Muscle of back (tissue), 11 donors: Measurements from ENCODE around the gene LHX5. TPM values are rescaled to one million over a fixed set of nuclear protein-coding genes. Genes with fewer than 3 reads are reported as not detected.
A peak's percentile ranks its signal among the peaks of the same experiment; 100 is the strongest.

ENCODE experiments used
- DNase-seq, 3 donors: peaks; one replicate each; pipeline versions ENCODE4 v3.0.0 to v3.0.0-alpha.2; 2013
- polyA plus RNA-seq, 10 donors: library from polyadenylated mRNA; unstranded; fragments of 120-200 nt; gene quantifications; one replicate each; pipeline ENCODE4 v1.2.1, GENCODE V29; 2013; ENCODE audit not compliant: insufficient read length in 10 of 10

Gene LHX5
- polyA plus RNA-seq, 10 donors: not detected

DNA sequence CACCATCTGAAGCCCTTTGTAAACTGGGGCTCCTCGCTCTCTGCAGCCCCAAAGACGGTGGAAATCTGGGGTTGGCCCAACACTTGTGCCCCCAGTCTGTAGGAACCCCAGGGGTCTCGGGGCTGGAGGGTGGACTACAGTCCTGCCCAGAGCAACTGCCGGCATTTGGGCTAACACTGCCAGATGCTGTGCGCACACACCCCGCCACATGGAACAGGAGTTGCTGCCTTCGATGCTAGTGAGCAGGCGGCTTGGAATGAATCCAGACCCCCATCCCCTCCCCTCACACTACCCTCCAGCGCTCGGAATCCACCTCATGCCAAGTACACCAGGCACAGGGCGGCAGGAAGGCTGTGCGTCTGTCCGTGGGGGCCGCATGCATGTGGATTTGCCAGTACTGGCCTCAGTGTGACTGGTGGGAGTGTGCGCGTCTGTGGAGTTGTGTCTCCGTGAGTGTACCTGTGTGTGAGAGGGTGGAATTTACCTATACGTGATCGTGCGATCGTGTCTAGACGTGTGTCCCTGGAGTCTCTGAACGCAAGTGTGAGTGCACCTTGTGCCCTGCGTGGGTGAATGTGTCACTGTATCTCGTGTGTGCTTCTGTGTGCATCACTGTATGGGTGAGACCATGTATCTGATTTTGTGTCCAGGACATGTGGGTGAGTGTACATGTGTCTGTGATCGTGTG lies 5.1 kb downstream of the LHX5 start:
- no peak for DNase-seq

DNA sequence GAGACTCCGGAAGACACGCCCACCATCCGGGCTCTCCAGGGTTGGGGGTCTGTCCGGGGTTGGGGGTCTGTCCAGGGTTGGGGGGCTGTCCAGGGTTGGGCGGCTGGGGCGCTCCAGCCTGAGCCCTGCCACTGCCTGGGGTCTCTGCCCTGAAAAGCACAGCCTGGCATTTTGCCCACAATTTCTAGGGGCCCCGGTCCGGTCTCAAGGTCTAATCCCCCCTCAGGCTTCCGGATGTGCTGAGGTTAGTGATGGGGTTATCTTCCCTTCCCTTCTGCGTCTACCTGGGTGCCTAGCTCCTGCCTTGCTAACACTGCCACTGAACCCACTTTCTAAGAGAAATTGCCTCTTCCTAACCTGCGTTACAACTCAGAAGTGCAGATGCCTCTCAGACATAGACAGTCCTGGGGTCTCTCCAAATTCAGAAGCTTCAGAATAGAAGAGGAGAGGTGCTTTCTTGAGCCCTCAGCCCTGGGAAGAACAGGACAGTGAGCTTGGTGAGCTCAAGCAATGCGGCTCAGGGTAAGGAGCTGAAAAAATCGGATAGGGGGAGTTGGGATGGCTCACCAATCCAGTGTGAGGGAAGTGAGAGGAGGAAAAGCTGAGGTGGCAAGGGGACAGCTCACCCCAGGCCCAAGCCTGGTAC lies 5.7 kb downstream of the LHX5 start:
- no peak for DNase-seq

DNA sequence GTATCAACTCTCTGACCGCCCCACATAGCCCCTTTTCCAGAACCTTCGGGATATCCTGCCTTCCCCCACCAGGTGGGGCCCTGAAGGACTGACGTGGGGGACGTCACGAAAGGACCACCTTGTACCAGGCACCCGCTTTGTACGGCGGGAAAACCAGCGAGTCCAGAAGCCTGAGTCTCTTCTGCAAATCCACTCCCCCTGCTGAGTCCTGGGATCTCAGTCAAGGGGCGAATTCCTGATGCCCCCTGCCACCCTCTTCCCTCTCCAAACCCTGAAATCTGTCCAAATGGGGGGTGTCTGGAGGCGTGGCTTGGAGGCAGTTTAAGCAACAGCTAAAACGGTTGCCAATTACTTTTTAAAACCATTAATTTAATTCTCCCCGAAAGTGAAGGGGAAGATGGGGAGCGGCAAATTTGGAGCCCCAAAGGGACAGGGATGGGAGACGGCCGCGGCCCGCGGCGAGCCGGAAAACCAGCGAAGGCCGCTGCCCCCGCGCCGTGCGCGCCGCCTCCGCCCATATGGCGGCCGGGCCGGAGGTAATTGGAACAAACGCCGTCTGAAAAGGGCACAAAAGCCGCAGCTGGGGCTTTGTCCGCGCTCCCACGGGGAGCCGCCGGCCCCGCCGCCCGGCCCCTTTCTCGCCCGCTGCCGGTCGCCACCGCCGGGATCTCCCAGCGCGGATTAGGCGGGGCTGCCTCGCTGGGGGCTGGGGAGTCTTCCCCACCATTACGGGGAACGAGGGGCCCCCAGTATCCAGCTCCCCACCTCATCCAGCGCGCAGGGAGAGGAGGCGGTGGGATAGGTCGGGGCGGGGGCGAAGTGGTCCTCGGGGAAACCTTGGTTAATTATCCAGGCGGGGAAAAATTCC lies 6.6 kb downstream of the LHX5 start:
- DNase-seq: no peak

DNA sequence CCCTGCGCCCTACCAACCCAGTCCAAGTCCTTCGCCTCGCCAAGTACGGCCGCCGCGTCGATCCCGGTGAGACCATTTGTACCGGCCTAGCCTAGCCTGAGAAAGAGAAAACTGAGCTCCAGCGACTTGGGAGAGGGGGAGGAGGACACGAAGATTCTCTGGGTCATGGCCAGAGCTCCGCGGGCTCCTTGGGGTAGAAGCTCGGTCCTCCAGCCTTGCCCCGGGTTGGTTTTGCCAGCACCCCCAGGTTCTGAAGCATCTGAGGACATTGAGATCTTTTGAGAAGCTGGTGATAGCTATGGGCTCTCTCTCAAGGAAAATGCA lies 7.3 kb downstream of the LHX5 start:
- DNase-seq: no peak

DNA sequence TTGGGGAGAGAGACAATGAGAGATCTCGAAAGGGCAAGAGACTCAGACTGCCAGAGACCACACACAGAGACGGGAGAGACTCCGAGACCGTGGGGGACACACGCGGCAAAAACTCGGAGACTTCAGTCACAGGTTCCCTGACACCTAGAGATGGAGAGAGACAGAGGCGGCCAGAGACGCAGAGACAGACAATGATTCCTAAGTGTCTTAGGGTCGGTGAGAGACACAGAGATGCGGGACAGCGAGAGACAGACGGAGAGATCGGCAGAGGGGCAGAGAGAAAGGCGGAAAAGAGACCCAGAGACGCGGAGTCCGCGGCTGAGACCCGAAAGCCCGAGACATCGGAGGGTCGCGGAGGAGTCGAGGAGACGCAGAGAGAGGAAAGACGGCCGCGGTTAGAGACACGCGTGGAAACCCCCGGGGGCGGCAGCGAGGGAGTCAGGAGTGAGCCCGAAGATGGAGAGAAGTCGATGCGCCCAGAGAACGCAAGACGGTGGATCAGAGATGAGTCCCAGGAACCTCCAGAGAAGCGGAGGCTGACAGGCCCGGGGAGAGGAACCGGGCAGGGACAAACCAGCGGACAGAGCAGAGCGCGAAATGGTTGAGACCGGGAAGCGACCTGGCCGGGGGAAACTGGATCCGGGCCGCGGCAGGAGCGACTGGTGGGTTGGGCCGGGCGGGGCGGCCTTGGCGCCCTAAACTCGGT lies 7.8 kb downstream of the LHX5 start:
- DNase-seq: no peak

DNA sequence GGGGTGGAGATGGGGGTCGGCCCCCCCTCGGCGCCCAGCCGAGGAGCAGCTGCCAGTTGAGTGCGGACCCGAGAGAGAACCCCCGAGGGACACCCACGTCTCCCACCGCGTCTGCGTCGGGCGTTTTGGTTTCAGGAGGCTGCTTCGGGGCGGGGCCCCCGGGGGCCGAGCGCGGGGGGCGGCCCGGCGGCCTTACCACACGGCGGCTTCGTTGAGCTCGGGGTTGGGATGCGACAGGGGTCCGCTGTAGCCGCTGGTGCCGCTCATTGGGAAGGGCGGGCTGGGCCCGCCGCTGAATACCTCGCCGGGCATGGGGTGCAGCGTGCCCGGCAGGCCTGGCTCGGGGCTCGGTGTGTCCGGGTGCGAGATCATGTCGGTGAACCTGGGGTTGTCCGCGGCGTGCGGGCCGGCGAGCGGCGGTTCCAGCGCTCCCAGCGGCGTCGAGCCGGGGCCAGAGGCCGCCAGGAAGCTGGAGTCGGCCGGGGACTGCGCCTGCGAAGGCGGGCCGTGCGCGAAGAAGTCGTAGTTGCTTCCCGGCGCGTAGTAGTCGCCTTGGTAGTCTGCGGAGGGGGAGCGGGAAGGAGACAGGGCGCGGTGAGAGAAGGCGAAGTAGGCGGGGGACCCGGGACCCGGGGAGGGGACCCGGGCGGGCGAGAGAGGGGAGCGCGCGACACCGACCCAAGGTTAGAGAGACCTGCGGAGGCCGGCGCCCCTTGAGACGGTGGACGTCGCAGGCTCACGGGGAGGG lies 8.5 kb downstream of the LHX5 start:
- DNase-seq: no peak

DNA sequence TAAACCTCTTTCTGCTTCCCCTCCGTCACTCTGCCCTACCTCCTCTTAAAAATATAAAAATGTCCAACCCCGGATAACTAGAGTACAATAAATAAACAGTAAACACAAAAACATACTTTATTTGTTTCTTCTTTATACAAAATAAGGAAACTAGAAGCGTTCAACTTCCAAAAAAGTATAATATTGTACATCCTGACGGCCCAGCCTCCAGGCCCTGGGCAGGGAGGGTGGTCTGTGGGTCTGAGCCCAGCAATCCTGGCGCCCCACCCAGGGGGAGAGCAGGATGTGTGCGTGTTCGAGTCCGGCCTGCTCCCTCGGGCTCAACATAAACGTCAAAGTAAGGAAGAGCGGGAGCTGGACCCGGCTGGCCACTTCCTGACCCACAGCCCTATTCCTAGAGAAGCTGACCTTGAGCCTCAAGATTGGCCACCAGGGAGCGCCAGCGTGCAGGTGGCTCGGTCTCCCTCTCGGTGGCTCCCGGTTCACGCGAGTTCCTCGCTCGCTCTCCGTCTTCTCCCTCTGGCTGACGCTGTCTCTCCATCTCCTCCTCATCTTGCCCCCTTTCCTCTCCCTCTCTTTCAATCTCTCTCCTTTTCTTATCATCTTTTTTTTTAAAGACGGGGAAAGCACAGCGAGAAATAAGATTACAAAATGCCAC lies 9.4 kb downstream of the LHX5 start:
- DNase-seq: peak; percentile 40 to 84 (median 77)

DNA sequence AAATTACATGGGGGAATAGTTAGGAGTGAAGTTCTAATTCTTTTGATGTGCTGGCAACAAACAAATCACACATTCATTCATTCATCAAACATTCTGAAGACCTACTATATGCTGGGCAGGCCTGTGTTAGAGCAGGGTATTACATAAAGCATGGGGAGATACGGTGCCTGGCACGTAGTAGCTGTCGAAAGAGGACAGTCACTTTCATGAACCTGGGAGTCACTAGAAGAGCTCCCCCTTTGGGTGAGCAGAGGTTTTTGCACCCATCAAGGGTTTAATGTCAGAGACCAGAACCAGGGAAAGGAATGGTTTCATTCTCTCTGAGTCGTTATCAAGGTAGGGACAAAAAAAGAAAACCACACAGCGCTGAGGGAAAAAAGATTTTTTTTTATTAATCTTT lies 10.0 kb downstream of the LHX5 start:
- no peak for DNase-seq

DNA sequence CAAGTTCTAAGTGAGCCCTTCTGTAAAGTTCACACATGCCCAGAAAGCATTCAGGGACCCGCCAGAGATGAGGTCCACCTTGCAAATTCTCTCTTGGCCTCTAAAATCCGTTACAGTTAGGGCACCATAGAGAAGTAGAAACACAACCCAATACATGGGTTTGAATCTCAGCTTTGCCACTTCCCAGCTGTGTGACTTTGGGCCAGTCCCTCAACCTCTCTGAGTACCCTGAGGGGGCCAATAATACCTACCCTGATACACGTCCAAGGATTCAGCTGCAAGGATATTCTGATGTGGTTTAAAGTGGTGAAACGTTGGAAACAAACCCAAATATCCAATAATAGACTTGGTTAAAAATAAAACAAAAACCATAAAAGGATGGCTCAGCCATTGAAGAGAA lies 11.7 kb downstream of the LHX5 start:
- DNase-seq: no peak

DNA sequence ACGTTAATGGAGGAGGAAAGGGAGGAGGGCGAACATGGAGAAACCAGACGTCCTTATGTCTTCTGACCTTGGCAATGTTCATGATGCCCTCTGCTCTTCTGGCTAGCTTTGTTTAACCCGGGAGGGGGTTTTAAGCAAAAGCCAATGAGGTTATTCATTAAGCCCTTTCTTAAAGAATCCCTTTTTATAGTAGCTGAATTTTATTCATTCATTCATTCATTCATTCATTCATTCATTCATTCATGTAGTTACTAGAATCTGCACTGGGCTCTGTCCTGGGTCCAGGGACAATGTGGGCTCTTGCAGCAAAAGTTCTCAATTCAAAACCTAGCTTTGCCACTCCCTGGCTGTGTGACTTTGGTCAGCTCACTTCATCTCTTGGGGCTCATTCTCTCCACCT lies 14.0 kb downstream of the LHX5 start:
- DNase-seq: no peak

DNA sequence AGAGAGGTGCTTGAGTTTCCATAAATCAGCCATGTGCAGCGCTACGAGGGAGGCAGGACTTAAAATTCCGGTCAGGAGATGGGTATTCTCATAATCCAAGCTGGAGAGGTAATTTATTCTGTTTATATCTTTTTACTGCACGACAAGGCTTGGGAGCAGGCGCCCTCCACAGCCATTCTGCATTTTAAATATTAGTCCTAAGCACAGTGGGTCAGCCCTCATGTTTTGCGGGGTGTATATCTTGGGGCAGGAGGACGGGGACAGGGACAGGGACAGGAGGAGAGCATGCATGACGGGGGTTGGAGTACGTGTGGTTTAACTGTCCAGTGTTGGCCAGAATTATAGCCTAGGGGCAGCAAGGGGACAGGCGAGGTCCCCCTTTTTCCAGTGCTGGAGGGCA lies 14.5 kb downstream of the LHX5 start:
- no peak for DNase-seq

DNA sequence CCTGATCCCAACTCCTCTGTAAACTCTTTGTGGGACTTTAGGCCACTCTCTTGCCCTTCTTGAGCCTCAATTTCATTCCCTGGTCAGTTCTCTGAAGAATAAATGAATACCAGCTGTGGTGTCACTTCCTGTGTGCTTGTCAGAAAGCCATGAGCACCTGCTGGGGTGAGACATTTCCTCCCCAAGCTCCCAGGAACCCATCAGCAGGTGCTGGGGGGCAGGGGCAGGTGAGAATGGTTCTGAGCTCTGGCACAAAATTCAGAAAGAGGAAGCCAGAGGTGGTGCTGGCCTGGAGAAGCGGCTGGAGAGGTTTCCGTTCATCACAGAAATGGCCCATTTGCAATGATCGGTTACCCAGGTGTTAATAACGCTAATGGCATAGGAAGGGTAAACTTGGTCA lies 14.9 kb downstream of the LHX5 start:
- no peak for DNase-seq

DNA sequence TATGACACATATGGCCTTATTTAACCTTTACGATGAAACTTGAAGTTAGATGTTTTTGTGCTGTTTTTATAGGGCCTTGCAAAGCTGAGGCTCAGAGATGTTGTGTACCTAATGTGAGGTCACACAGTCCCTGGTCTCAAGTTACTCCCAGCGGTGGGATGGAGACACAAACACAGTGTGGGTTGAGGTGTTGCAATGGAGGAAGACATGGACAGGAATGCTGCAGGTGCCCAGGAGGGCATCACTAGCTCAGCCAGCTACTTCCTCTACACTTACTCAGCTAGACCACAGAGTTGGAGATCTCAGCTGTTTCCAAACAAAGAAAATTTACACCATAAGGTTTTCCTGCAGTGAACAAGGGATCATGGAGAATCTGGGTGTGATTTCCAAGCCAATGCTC lies 15.5 kb downstream of the LHX5 start:
- no peak for DNase-seq

DNA sequence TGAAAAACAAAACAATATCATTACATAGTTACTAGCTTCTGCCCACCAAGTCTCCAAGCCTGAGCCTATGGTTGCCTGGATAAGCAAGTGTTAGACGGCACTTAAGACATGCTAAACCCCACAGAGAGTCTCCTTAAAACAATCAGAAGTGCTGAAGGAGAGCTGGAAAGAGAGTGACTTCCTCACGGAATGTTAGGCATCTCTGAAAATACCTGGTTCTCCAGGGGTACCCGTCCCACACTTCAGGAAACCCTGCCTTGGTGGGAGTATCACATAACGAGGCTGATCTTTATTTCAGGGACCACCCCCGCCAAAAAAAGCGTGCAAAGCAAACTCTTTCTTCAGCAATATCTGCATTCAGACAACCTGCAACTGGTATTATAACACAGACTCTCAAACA lies 18.3 kb downstream of the LHX5 start:
- DNase-seq: no peak

DNA sequence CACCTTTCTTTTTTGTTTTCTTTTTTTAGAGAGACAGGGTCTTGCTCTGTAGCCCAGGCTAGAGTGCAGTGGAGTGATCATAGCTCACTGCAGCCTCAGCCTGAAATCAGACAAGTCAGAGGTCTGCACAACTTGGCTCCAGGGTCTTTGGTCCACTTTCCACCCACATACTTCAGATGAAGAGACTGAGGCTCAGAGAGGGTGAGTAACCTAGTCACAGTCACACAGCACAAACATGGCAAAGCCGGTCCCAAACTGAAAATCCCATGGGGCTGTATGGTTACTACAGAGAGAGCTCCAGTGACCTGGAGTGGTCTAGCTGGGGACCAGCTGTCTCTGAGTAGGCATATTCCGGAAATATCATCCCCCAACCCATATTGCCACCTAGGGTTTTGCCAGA lies 19.2 kb downstream of the LHX5 start:
- no peak for DNase-seq

DNA sequence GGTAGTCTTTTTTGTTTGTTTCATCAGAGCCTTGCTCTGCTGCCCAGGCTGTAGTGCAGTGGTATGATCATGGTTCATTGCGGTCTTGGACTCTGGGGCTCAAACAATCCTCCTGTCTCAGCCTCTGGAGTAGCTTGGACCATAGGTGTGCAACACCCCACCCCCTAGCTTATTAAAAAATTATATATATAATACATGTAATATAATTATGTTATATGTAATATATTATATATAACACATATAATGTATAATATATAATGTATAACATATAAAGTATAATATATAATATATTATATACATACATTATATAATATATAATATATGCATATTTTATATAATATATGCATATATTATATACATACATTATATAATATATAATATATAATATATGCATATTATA lies 21.8 kb downstream of the LHX5 start:
- no peak for DNase-seq

DNA sequence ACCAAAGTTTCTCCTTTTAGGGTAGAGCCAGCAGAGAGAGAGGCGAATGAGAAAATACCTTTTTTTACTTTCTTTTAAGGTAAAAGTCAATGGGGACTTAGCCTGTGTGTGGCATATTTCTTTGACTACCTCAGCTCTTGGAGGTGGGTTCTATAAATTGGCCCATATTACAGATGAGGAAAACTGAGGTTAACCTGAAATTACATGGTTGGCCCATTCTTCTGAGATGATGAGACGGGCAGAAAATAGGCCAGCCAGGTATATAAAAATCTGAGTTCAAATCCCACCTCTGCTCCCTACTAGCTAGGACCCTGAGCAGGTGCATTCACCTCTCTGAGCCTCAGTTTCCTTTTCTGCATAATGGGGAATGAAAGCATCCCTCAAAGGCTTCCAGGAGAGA lies 22.4 kb downstream of the LHX5 start:
- no peak for DNase-seq

DNA sequence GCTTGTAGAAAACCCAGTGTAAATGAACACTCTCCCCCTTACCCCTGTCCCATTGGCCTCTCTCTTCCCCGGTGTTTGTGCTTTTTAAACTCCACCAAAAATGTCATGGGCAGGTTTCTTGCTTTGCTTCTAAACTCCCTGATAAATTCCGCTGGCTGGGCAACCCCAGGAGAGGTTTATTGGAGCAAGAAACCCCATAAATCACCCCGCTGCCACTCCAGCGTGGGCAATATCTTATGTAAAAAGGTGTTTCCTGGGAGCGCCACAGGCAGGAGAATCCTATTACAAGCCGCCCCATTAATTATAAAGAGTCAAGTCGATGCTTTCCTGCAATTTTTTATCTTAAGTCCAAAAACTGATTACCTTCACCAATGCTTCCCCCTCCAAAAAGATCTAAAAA lies 22.8 kb downstream of the LHX5 start:
- DNase-seq: no peak

DNA sequence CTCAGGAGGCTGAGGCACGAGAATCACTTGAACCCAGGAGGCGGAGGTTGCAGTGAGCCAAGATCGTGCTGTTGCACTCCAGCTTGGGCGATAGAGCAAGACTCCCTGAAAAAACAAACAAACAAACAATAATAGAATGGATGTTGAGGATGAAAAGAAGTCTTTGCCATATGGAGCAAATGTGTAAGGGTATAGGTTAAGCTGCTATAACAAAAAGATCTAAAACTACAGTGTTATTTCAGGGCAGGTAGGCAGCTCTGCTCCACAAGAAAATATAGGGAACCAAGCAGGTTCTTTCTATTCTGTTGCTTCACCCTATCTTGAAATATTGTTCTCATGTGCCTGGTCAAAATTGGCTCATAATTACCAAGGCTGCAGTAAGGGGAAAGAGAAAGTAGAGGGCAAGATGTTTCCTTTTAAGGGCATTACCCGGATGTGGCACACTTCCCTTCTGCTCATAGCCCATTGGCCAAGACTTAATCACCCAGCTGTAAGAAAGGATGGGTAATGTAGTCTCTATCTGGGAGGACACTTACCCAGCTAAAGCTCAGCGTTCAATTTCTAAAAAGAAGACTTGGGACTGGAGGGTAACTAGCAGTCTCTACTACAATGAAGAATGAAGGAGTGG lies 26.0 kb downstream of the LHX5 start:
- no peak for DNase-seq

DNA sequence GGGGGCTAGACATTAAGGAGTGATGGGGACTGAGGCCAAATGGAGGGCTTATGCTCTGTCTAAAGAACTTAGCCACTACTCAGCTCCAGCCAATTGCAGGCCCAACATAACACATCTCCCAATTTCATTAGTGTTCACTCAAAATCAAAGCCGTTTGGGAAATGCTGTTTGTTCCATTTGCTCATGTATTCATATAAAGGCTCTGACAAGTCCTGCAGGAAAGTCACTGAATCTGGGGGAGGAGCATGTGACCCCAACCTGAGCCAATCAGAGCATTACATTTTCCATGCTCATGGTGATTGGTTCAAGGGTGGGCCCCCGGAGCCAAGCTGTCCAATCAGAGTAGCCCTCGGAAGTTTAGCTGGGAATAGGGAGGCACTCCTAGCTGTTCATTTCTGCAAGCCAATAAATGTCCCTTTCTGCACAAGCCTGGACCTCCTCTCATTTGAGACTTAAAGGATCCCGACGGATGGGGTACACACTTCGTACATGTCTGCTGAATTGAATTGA lies 28.6 kb downstream of the LHX5 start:
- no peak for DNase-seq
